Measurements from ENCODE around the gene GALNT11.

The GALNT11 gene

GRCh38 chr7:152127229-152127628 lies 101.8 kb downstream of the GALNT11 start:
- no peak overlapping the region for H3K4me3 ChIP-seq (ENCODE audit: low read length)
- no peak for DNase-seq (ENCODE audit: low read depth)
- no peak for TF ChIP-seq CTCF (IDR thresholded peaks at IDR 0.05; ENCODE audit: insufficient read depth, low read depth, low read length, missing control alignments)

GRCh38 chr7:152128252-152128651 lies 102.8 kb downstream of the GALNT11 start:
- H3K4me3 ChIP-seq (ENCODE audit: low read length) = no peak overlapping the region
- no peak for DNase-seq (ENCODE audit: low read depth)
- TF ChIP-seq CTCF (IDR thresholded peaks at IDR 0.05; ENCODE audit: insufficient read depth, low read depth, low read length, missing control alignments) = no peak

GRCh38 chr7:152128741-152129461 lies 103.4 kb downstream of the GALNT11 start:
- DNase-seq (ENCODE audit: low read depth) = no peak
- TF ChIP-seq CTCF (IDR thresholded peaks at IDR 0.05; ENCODE audit: insufficient read depth, low read depth, low read length, missing control alignments) = no peak
- H3K4me3 ChIP-seq (ENCODE audit: low read length) = no peak overlapping the region

- DNase-seq (ENCODE audit: low read depth) = no peak
- no peak for TF ChIP-seq CTCF (IDR thresholded peaks at IDR 0.05; ENCODE audit: insufficient read depth, low read depth, low read length, missing control alignments)
- H3K4me3 ChIP-seq (ENCODE audit: low read length) = no peak overlapping the region
These were observed 104.2 kb downstream of the GALNT11 start for GRCh38 chr7:152129682-152130081.

GRCh38 chr7:152130658-152131590 lies 105.5 kb downstream of the GALNT11 start:
- DNase-seq (ENCODE audit: low read depth) = no peak
- H3K4me3 ChIP-seq (ENCODE audit: low read length) = no peak overlapping the region
- TF ChIP-seq CTCF (IDR thresholded peaks at IDR 0.05; ENCODE audit: insufficient read depth, low read depth, low read length, missing control alignments) = no peak

GRCh38 chr7:152131981-152132494 lies 106.6 kb downstream of the GALNT11 start:
- no peak overlapping the region for H3K4me3 ChIP-seq (ENCODE audit: low read length)
- no peak for DNase-seq (ENCODE audit: low read depth)
- TF ChIP-seq CTCF (IDR thresholded peaks at IDR 0.05; ENCODE audit: insufficient read depth, low read depth, low read length, missing control alignments) = no peak
